Trophoblast cell (in vitro differentiated cells and primary cell): ENCODE measurements around the gene ARNT2.

Source experiments
- DNase-seq, 2 donors: peaks; one replicate each; pipeline ENCODE4 v3.0.0-alpha.2; 2016
- H2AFZ ChIP-seq: 2 replicates; pipeline ENCODE4 v1.6.1; 2013; ENCODE audit warnings: low read length, moderate library complexity, mild to moderate bottlenecking; ENCODE audit not compliant: insufficient read depth, poor library complexity
- H2AK5ac ChIP-seq: 2 replicates; pipeline ENCODE4 v1.6.1; 2013; ENCODE audit warnings: mild to moderate bottlenecking, low read length
- H2BK120ac ChIP-seq: 2 replicates; pipeline ENCODE4 v1.6.1; 2013; ENCODE audit warnings: low read length, mild to moderate bottlenecking, moderate library complexity; ENCODE audit not compliant: insufficient read depth, poor library complexity
- H2BK12ac ChIP-seq: 2 replicates; pipeline ENCODE4 v1.6.1; 2013; ENCODE audit warnings: mild to moderate bottlenecking, low read length, moderate library complexity
- H2BK5ac ChIP-seq: 2 replicates; pipeline ENCODE4 v1.6.1; 2013; ENCODE audit warnings: low read length, low read depth, moderate library complexity, mild to moderate bottlenecking; ENCODE audit not compliant: poor library complexity
- H3K14ac ChIP-seq: 2 replicates; pipeline ENCODE4 v1.6.1; 2013; ENCODE audit warnings: mild to moderate bottlenecking, low read length
- H3K18ac ChIP-seq: 2 replicates; pipeline ENCODE4 v1.6.1; 2013; ENCODE audit warnings: mild to moderate bottlenecking, low read length
- H3K23ac ChIP-seq: 2 replicates; pipeline ENCODE4 v1.6.1; 2013; ENCODE audit warnings: low read length
- H3K27ac ChIP-seq: 2 replicates; pipeline ENCODE4 v1.5.1; 2013; ENCODE audit warnings: low read depth, mild to moderate bottlenecking, inconsistent platforms, low read length, moderate library complexity
- H3K27me3 ChIP-seq: 2 replicates; pipeline ENCODE4 v1.6.1; 2013; ENCODE audit warnings: inconsistent platforms, mild to moderate bottlenecking, low read length, moderate library complexity; ENCODE audit not compliant: insufficient read depth
- H3K36me3 ChIP-seq, 2 experiments: 1 replicate in 1 of 2; 2 replicates in 1 of 2; pipeline ENCODE4 v1.6.1; 2013; ENCODE audit warnings: low read length in 2 of 2, mild to moderate bottlenecking in 2 of 2, moderate library complexity in 1 of 2; ENCODE audit not compliant: insufficient read depth in 2 of 2, control insufficient read depth in 1 of 2
- H3K4ac ChIP-seq: 2 replicates; pipeline ENCODE4 v1.6.1; 2013; ENCODE audit warnings: low read depth, mild to moderate bottlenecking, low read length, moderate library complexity
- H3K4me1 ChIP-seq, 2 experiments: 1 replicate in 1 of 2; 2 replicates in 1 of 2; pipeline ENCODE4 v1.6.1; 2013; ENCODE audit warnings: low read length in 2 of 2, mild to moderate bottlenecking in 2 of 2, moderate library complexity in 1 of 2; ENCODE audit not compliant: insufficient read depth in 2 of 2, control insufficient read depth in 1 of 2
- H3K4me2 ChIP-seq: 2 replicates; pipeline ENCODE4 v1.6.1; 2013; ENCODE audit warnings: inconsistent platforms, mild to moderate bottlenecking, low read length, moderate library complexity
- H3K4me3 ChIP-seq: 2 replicates; pipeline ENCODE4 v1.5.1; 2013; ENCODE audit warnings: mild to moderate bottlenecking, low read depth, low read length, inconsistent platforms
- H3K79me1 ChIP-seq: one replicate; pipeline ENCODE4 v1.6.1; 2013; ENCODE audit warnings: low read length
- H3K79me2 ChIP-seq: 2 replicates; pipeline ENCODE4 v1.6.1; 2013; ENCODE audit warnings: low read length, mild to moderate bottlenecking; ENCODE audit not compliant: control insufficient read depth, insufficient read depth, poor library complexity
- H3K9ac ChIP-seq: 2 replicates; pipeline ENCODE4 v1.6.1; 2013; ENCODE audit warnings: mild to moderate bottlenecking, low read length
- H3K9me3 ChIP-seq: 2 replicates; pipeline ENCODE4 v1.6.1; 2013; ENCODE audit warnings: low read depth, mild to moderate bottlenecking, control low read depth, inconsistent platforms, low read length; ENCODE audit not compliant: insufficient read depth
- H4K12ac ChIP-seq: 2 replicates; pipeline ENCODE4 v1.6.1; 2013; ENCODE audit warnings: low read depth, mild to moderate bottlenecking, low read length, moderate library complexity
- H4K8ac ChIP-seq: 2 replicates; pipeline ENCODE4 v1.6.1; 2013; ENCODE audit warnings: low read depth, mild to moderate bottlenecking, low read length, moderate library complexity
- H4K91ac ChIP-seq: one replicate; pipeline ENCODE4 v1.6.1; 2013; ENCODE audit warnings: low read depth, mild to moderate bottlenecking, low read length, moderate library complexity
- WGBS: extraction: QIAGEN DNeasy Blood & Tissue Kit; methylation state at CpG from one replicate; pipeline ENCODE4 v1.1.7; 2013; ENCODE audit warnings: missing lambda C conversion rate; ENCODE audit not compliant: insufficient read length, insufficient coverage; ENCODE audit errors: extremely low coverage; 5-methylcytosine and 5-hydroxymethylcytosine counted together

The ARNT2 gene

GRCh38 chr15:80399508-80399907 lies 4.7 kb upstream of the ARNT2 start:
- no peak overlapping the region for H3K27ac ChIP-seq
- no peak overlapping the region for H3K18ac ChIP-seq
- no peak overlapping the region for H3K4ac ChIP-seq
- H3K79me1 ChIP-seq, result no peaks in the 10 kb centered on the region
- H2BK12ac ChIP-seq, result no peak overlapping the region
- no peak overlapping the region for H2AFZ ChIP-seq
- no CpG with 5 or more reads among the region's 3 CpGs for WGBS
- H4K91ac ChIP-seq, result no peak overlapping the region
- H3K4me1 ChIP-seq, result peaks cover 3 to 6% of the 10 kb centered on the region in 2 experiments
- no peaks in the 10 kb centered on the region for H3K79me2 ChIP-seq
- H3K9ac ChIP-seq, result no peak overlapping the region
- peaks cover 19% of the 10 kb centered on the region for H3K27me3 ChIP-seq
- H3K9me3 ChIP-seq, result no peaks in the 10 kb centered on the region
- no peak overlapping the region for H3K14ac ChIP-seq
- no peaks in the 10 kb centered on the region for H3K36me3 ChIP-seq
- H2AK5ac ChIP-seq, result no peak overlapping the region
- H2BK120ac ChIP-seq, result no peak overlapping the region
- no peak overlapping the region for H3K4me2 ChIP-seq
- no peak overlapping the region for H3K23ac ChIP-seq
- no peak overlapping the region for H3K4me3 ChIP-seq
- H4K12ac ChIP-seq, result no peak overlapping the region
- H4K8ac ChIP-seq, result no peak overlapping the region
- DNase-seq, result no peak
- H2BK5ac ChIP-seq, result no peak overlapping the region

GRCh38 chr15:80401456-80401855 lies 2.7 kb upstream of the ARNT2 start:
- H4K91ac ChIP-seq, result no peak overlapping the region
- H2BK120ac ChIP-seq, result no peak overlapping the region
- H3K23ac ChIP-seq, result no peak overlapping the region
- H2AK5ac ChIP-seq, result no peak overlapping the region
- DNase-seq, result no peak
- H3K18ac ChIP-seq, result no peak overlapping the region
- peaks cover 5 to 6% of the 10 kb centered on the region in 2 experiments for H3K4me1 ChIP-seq
- H2AFZ ChIP-seq, result no peak overlapping the region
- H3K9me3 ChIP-seq, result no peaks in the 10 kb centered on the region
- H2BK12ac ChIP-seq, result no peak overlapping the region
- no peak overlapping the region for H3K4ac ChIP-seq
- no peak overlapping the region for H3K27ac ChIP-seq
- H4K12ac ChIP-seq, result no peak overlapping the region
- H3K36me3 ChIP-seq, result no peaks in the 10 kb centered on the region
- H3K27me3 ChIP-seq, result peaks cover 36% of the 10 kb centered on the region
- H3K79me1 ChIP-seq, result no peaks in the 10 kb centered on the region
- H2BK5ac ChIP-seq, result no peak overlapping the region
- no peak overlapping the region for H3K14ac ChIP-seq
- no peaks in the 10 kb centered on the region for H3K79me2 ChIP-seq
- no peak overlapping the region for H4K8ac ChIP-seq
- H3K9ac ChIP-seq, result no peak overlapping the region
- no CpG with 5 or more reads among the region's 5 CpGs for WGBS
- H3K4me3 ChIP-seq, result no peak overlapping the region
- no peak overlapping the region for H3K4me2 ChIP-seq

GRCh38 chr15:80402339-80402738 lies 1.8 kb upstream of the ARNT2 start:
- Histone ChIP-seq H4K8ac (no peak overlapping the region), H3K36me3 (no peaks in the 10 kb centered on the region), H3K4me2 (no peak overlapping the region), H3K4me1 (peaks cover 5 to 6% of the 10 kb centered on the region in 2 experiments), H4K91ac (no peak overlapping the region), H3K14ac (no peak overlapping the region), H3K18ac (no peak overlapping the region), H2AFZ (no peak overlapping the region), H3K79me1 (no peaks in the 10 kb centered on the region), H3K27ac (no peak overlapping the region), H2AK5ac (no peak overlapping the region), H2BK12ac (no peak overlapping the region), H2BK5ac (no peak overlapping the region), H3K9me3 (no peaks in the 10 kb centered on the region), H2BK120ac (no peak overlapping the region), H3K4ac (no peak overlapping the region), H3K4me3 (no peak overlapping the region), H3K27me3 (peaks cover 39% of the 10 kb centered on the region), H3K79me2 (no peaks in the 10 kb centered on the region), H3K9ac (no peak overlapping the region), H3K23ac (no peak overlapping the region), H4K12ac (no peak overlapping the region)
- no peak for DNase-seq
- no CpG with 5 or more reads among the region's 3 CpGs for WGBS

GRCh38 chr15:80403712-80404056 lies 498 bp upstream of the ARNT2 start:
- Histone ChIP-seq H3K27ac (no peak overlapping the region), H2AK5ac (no peak overlapping the region), H3K4me2 (peak overlapping the region; percentile 93), H3K79me1 (no peaks in the 10 kb centered on the region), H3K14ac (peak overlapping the region; percentile 42), H3K27me3 (peaks cover 39% of the 10 kb centered on the region), H2BK5ac (no peak overlapping the region), H3K4ac (no peak overlapping the region), H3K4me3 (peak overlapping the region; percentile 67), H2BK120ac (no peak overlapping the region), H4K8ac (peak overlapping the region; percentile 40), H2BK12ac (no peak overlapping the region), H3K18ac (peak overlapping the region; percentile 55), H3K4me1 (peaks cover 5 to 6% of the 10 kb centered on the region in 2 experiments), H2AFZ (peak overlapping the region; percentile 87), H3K9ac (peak overlapping the region; percentile 47), H3K9me3 (no peaks in the 10 kb centered on the region), H4K91ac (no peak overlapping the region), H3K79me2 (no peaks in the 10 kb centered on the region), H3K36me3 (no peaks in the 10 kb centered on the region), H3K23ac (no peak overlapping the region), H4K12ac (peak overlapping the region; percentile 23)
- DNase-seq, result no peak
- WGBS, result no CpG with 5 or more reads among the region's 30 CpGs
